ENCODE measurements around the gene TLR6.

The TLR6 gene

GRCh38 chr4:38800961-38801450, 55.6 kb downstream of the TLR6 start:
- FAIRE-seq (no peak), DNase-seq (ENCODE audit: insufficient read length, low spot score) (no peak)
- TF ChIP-seq CTCF (IDR thresholded peaks at IDR 0.05; ENCODE audit: insufficient read depth, missing control alignments): no peak

DNA sequence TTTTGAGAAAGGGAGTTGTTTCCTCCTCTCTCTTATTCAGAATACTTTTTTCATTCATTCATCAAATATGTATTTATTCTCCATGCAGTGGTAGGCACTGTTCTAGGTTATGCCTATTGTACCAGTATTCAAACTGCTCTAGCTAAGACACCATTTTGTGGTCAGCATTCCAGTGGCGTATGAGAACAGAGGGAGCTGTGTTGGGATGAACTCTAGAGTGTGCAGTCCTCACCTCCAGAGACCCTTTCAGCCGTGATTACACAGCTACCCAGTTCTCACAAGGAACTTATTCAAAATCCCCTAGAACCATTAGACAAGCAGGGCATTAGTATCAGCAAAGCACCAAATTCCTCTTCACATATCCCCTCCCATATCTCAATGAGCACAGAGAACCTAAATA, 56.3 kb downstream of the TLR6 start:
- DNase-seq (ENCODE audit: insufficient read length, low spot score) (no peak), FAIRE-seq (no peak)
- no peak for TF ChIP-seq CTCF (IDR thresholded peaks at IDR 0.05; ENCODE audit: insufficient read depth, missing control alignments)

DNA sequence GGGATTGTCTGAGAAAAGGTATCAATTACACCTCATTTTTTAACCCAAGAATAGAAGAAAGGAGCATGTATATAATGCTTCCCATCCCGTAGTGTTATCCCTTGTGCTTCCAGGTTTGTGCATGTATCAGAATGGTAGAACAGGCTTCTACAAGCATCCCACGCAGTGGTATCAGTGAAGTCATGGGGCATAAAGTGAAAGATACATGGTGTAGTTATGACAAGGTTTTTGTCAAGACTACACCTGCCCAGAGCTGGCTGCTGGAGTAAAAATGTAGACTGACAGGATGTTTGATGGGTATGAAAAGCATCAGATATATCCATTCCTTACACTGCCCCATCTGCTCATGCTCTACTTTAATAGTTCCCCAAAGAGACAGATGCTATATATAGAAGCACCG, 61.5 kb downstream of the TLR6 start:
- no peak for DNase-seq (ENCODE audit: insufficient read length, low spot score)
- no peak for FAIRE-seq
- no peak for TF ChIP-seq CTCF (IDR thresholded peaks at IDR 0.05; ENCODE audit: insufficient read depth, missing control alignments)

DNA sequence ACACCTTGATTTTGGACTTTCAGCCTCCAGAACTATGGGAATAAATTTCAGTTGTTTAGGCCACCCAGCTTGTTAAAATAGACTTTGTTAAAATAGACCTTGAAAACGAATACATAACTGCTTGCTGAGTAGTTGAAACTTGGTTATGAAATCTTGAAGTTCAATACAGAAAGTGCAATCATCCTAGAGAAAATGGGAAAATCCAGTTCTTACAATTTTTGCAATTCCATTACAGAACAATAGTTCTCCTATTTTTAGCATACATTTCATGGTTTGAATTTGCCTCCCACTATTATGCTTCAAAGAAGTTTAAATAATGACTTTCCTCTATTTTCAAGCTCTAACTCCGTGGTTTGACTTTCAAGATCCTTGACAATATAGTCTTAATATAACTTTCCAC, 62.6 kb downstream of the TLR6 start:
- FAIRE-seq (no peak), DNase-seq (ENCODE audit: insufficient read length, low spot score) (no peak)
- no peak for TF ChIP-seq CTCF (IDR thresholded peaks at IDR 0.05; ENCODE audit: insufficient read depth, missing control alignments)

DNA sequence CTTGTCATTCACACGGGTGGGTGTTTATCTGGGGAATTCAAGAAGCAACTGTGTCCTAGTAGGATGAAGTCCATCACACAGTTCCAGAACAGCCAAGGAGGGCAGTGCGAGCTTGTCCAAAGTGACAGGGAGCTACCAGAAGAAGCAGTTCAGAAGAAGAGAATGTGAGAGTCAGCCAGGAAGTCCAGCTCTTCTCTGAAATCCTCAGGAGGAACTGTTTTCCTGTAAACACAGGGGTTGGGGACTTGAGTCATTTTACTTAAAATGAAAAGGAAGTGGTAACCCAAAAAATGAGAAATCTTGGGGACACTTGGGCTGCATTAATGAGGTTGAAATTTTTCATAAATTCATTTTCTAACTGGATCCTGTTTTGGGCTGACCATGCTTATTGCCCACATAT, 65.6 kb downstream of the TLR6 start:
- FAIRE-seq (no peak), DNase-seq (ENCODE audit: insufficient read length, low spot score) (no peak)
- TF ChIP-seq CTCF (IDR thresholded peaks at IDR 0.05; ENCODE audit: insufficient read depth, missing control alignments): no peak

GRCh38 chr4:38788317-38788716, 68.3 kb downstream of the TLR6 start:
- no peak for FAIRE-seq
- no peak for DNase-seq (ENCODE audit: insufficient read length, low spot score)
- no peak for TF ChIP-seq CTCF (IDR thresholded peaks at IDR 0.05; ENCODE audit: insufficient read depth, missing control alignments)

DNA sequence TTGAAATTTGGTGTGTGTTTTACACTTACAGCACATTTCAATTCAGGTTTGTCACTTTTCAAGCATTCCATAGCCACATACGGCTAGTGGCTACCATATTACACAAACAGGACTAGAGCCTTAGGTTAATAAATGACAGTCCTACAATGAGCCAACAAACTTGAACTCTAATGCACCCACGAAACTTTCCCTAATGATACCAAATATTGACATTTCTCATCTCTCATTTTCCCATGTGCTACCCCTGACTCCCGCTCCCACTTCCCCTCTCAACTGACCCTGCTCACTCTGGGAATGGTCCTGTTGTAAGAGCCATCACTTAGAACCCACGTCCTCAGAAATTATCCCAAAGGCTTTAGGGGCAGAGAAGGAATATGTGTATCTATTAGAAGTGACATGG, 68.9 kb downstream of the TLR6 start:
- FAIRE-seq: no peak
- no peak for TF ChIP-seq CTCF (IDR thresholded peaks at IDR 0.05; ENCODE audit: insufficient read depth, missing control alignments)
- DNase-seq (ENCODE audit: insufficient read length, low spot score): no peak

Measured in D721Med (cell line).